ENCODE data around the gene HBA1.
A peak's percentile ranks its signal among the peaks of the same experiment; 100 is the strongest.
"Not testable (repeated sequence)": the region's sequence is repeated elsewhere in the genome, so short reads cannot be mapped to it uniquely, and the experiment has no call there.

Gene HBA1

GRCh38 chr16:160242-160641 lies 16.2 kb upstream of the HBA1 start:
- DNase-seq = not testable (repeated sequence)

- no peak for DNase-seq
These were observed 15.7 kb upstream of the HBA1 start for GRCh38 chr16:160691-161190.

- no peak for DNase-seq
These were observed 14.0 kb upstream of the HBA1 start for GRCh38 chr16:162271-162991.

GRCh38 chr16:163139-163538 lies 13.3 kb upstream of the HBA1 start:
- DNase-seq = not testable (repeated sequence)

GRCh38 chr16:163696-164095 lies 12.8 kb upstream of the HBA1 start:
- not testable (repeated sequence) for DNase-seq

- not testable (repeated sequence) for DNase-seq
These were observed 12.2 kb upstream of the HBA1 start for GRCh38 chr16:164134-164823.

- no peak for DNase-seq
These were observed 11.5 kb upstream of the HBA1 start for GRCh38 chr16:164827-165538.

GRCh38 chr16:165539-166374 lies 10.7 kb upstream of the HBA1 start, which contains the start of gene HBM:
Gene HBM (plus strand): TSS chr16:165978. CDS start chr16:165998, 20 bp downstream.
- DNase-seq = peak; percentile 10

GRCh38 chr16:166375-167121 lies 9.9 kb upstream of the HBA1 start:
- no peak for DNase-seq

GRCh38 chr16:167122-167690 lies 9.3 kb upstream of the HBA1 start:
- DNase-seq = no peak

- DNase-seq = no peak
These were observed 8.1 kb upstream of the HBA1 start for GRCh38 chr16:168424-168823.

GRCh38 chr16:169014-169413 lies 7.5 kb upstream of the HBA1 start:
- DNase-seq = no peak

- not testable (repeated sequence) for DNase-seq
These were observed 6.4 kb upstream of the HBA1 start for GRCh38 chr16:170088-170507.

- DNase-seq = no peak
These were observed 5.7 kb upstream of the HBA1 start for GRCh38 chr16:170788-171187.

GRCh38 chr16:172374-172941 lies 4.0 kb upstream of the HBA1 start, which contains the start of gene HBA2:
Gene HBA2 (plus strand): TSS chr16:172876. CDS start chr16:172913, 37 bp downstream.
- DNase-seq = not testable (repeated sequence)

- DNase-seq = not testable (repeated sequence)
These were observed 3.1 kb upstream of the HBA1 start for GRCh38 chr16:173211-173854.

- not testable (repeated sequence) for DNase-seq
These were observed 2.3 kb upstream of the HBA1 start for GRCh38 chr16:173928-174769.

- no peak for DNase-seq
These were observed 1.2 kb upstream of the HBA1 start for GRCh38 chr16:175011-175949.
